GM13976 (cell line): ENCODE data around the gene VEZT.

Experiments
- DNase-seq: peaks from one replicate; pipeline ENCODE4 v3.0.0; 2012; ENCODE audit warnings: low spot score
- CTCF ChIP-seq: IDR thresholded peaks from 2 replicates; pipeline ENCODE4 v1.5.1; 2012; ENCODE audit warnings: borderline replicate concordance, mild to moderate bottlenecking; ENCODE audit not compliant: insufficient read depth; ENCODE audit errors: extremely low read depth, missing control alignments, control extremely low read depth
- in situ Hi-C: fragments of 300-500 bp; cut with MboI; formaldehyde crosslinking; loops from one replicate; pipeline ENCODE4 v1.12.0; 2022; ENCODE audit warnings: low sequenced_read_pairs, mixed read lengths, inconsistent platforms; ENCODE audit not compliant: unreplicated experiment

Gene VEZT

GRCh38 chr12:95217377-95218149 lies at the start of gene VEZT, which contains the start of gene FGD6:
VEZT (plus strand) TSS chr12:95217807; CDS start chr12:95217851, 44 bp downstream.
FGD6 (minus strand) TSS chr12:95217467; CDS start chr12:95217240, 227 bp downstream.
- TF ChIP-seq CTCF: peak; percentile 50
- peak; percentile 95 for DNase-seq
- in situ Hi-C loops: no loop called here

GRCh38 chr12:95168746-95169145 lies 48.9 kb upstream of the VEZT start:
- in situ Hi-C loops: no loop called here
- TF ChIP-seq CTCF: no peak
- no peak for DNase-seq

- DNase-seq: no peak
- in situ Hi-C loops: no loop called here
- no peak for TF ChIP-seq CTCF
Measured at GRCh38 chr12:95169368-95169767, 48.2 kb upstream of the VEZT start.

- in situ Hi-C loops: no loop called here
- no peak for DNase-seq
- no peak for TF ChIP-seq CTCF
Measured at GRCh38 chr12:95173392-95174251, 44.0 kb upstream of the VEZT start.

- TF ChIP-seq CTCF: no peak
- in situ Hi-C loops: no loop called here
- DNase-seq: no peak
Measured at GRCh38 chr12:95177201-95177768, 40.3 kb upstream of the VEZT start.

- in situ Hi-C loops: no loop called here
- no peak for TF ChIP-seq CTCF
- DNase-seq: no peak
Measured at GRCh38 chr12:95178136-95178535, 39.5 kb upstream of the VEZT start.
